MM.1S (cell line): ENCODE data around the gene STIM1.

ENCODE experiments used
- DNase-seq: peaks from one replicate; pipeline ENCODE4 v3.0.0-alpha.2; 2015
- H2AFZ ChIP-seq: fragments of 300-600 bp; sonication (generic); 2 replicates; pipeline ENCODE4 v1.6.0; 2016; ENCODE audit warnings: antibody characterized with exemption, low read length
- H3F3A ChIP-seq: fragments of 300-600 bp; sonication (generic); 2 replicates; pipeline ENCODE4 v1.6.1; 2016; ENCODE audit warnings: mild to moderate bottlenecking, antibody characterized with exemption, low read length, moderate library complexity, mixed read lengths; ENCODE audit not compliant: insufficient read depth
- H3K27ac ChIP-seq: fragments of 300-600 bp; sonication (generic); 2 replicates; pipeline ENCODE4 v1.5.1; 2016; ENCODE audit warnings: mild to moderate bottlenecking, low read length
- H3K27me3 ChIP-seq: fragments of 300-600 bp; sonication (generic); replicated peaks from 2 replicates; pipeline ENCODE4 v1.6.0; 2016; ENCODE audit warnings: low read length; ENCODE audit not compliant: insufficient read depth
- H3K36me3 ChIP-seq: fragments of 300-600 bp; sonication (generic); replicated peaks from 2 replicates; pipeline ENCODE4 v1.6.1; 2016; ENCODE audit warnings: mild to moderate bottlenecking, low read length, mixed read lengths; ENCODE audit not compliant: insufficient read depth
- H3K4me1 ChIP-seq: fragments of 300-600 bp; sonication (generic); 2 replicates; pipeline ENCODE4 v1.6.1; 2016; ENCODE audit warnings: low read length, mixed read lengths
- H3K4me2 ChIP-seq: fragments of 300-600 bp; sonication (generic); 2 replicates; pipeline ENCODE4 v1.6.0; 2016; ENCODE audit warnings: low read depth, low read length
- H3K4me3 ChIP-seq: fragments of 300-600 bp; sonication (generic); 2 replicates; pipeline ENCODE4 v1.5.1; 2016; ENCODE audit warnings: low read length, mixed read lengths
- H3K79me2 ChIP-seq: fragments of 300-600 bp; sonication (generic); 2 replicates; pipeline ENCODE4 v1.6.1; 2016; ENCODE audit warnings: mixed run types, low read length, mixed read lengths
- H3K9ac ChIP-seq: fragments of 300-600 bp; sonication (generic); 2 replicates; pipeline ENCODE4 v1.6.1; 2016; ENCODE audit warnings: low read length, mixed read lengths
- H3K9me2 ChIP-seq: fragments of 300-600 bp; sonication (generic); replicated peaks from 2 replicates; pipeline ENCODE4 v1.6.1; 2016; ENCODE audit warnings: mild to moderate bottlenecking, low read length, mixed read lengths; ENCODE audit not compliant: insufficient read depth
- H3K9me3 ChIP-seq: fragments of 300-600 bp; sonication (generic); replicated peaks from 2 replicates; pipeline ENCODE4 v1.6.1; 2016; ENCODE audit warnings: mild to moderate bottlenecking, low read length, mixed read lengths; ENCODE audit not compliant: insufficient read depth
- H4K20me1 ChIP-seq: fragments of 300-600 bp; sonication (generic); 2 replicates; pipeline ENCODE4 v1.6.1; 2016; ENCODE audit warnings: mild to moderate bottlenecking, low read length, moderate library complexity, mixed read lengths; ENCODE audit not compliant: insufficient read depth
- CTCF ChIP-seq: fragments of 300-600 bp; sonication (generic); IDR thresholded peaks from 2 replicates; pipeline ENCODE4 v1.5.1; 2016; ENCODE audit warnings: antibody characterized with exemption, low read length, mixed read lengths
- EZH2 ChIP-seq: fragments of 300-600 bp; sonication (generic); optimal IDR thresholded peaks from 2 replicates; pipeline ENCODE3; 2017; ENCODE audit warnings: low read depth, mild to moderate bottlenecking, antibody characterized with exemption, low read length, mixed read lengths
- EZH2phosphoT487 ChIP-seq: fragments of 300-600 bp; sonication (generic); IDR thresholded peaks from 2 replicates; pipeline ENCODE4 v1.6.1; 2018; ENCODE audit warnings: antibody characterized with exemption, low read length

Gene STIM1

DNA sequence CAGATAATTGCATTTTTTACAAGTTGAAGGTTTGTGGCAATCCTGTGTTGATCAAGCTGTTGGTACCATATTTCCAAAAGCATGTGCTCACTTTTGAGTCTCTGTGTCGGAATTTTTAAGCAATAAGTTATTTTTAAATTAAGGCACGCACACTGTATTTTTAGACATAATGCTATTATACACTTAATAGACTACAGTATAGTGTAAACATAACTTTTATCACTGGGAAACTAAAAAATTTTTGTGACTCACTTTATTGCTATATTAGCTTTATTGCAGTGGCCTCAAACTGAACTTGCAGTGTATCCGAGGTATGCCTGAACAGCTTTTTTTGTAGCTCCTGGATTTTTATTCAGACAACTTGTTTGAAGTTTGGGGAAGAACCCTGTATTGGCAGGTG lies 207.9 kb downstream of the STIM1 start:
- Histone ChIP-seq H3K36me3 (no peaks in the 10 kb centered on the region), H3K27me3 (no peaks in the 10 kb centered on the region), H4K20me1 (no peaks in the 10 kb centered on the region), H3F3A (no peaks in the 10 kb centered on the region), H3K4me1 (no peaks in the 10 kb centered on the region), H3K27ac (no peak overlapping the region), H3K4me2 (no peak overlapping the region), H3K9me2 (no peaks in the 10 kb centered on the region), H3K4me3 (no peak overlapping the region), H3K9me3 (no peaks in the 10 kb centered on the region), H3K9ac (no peak overlapping the region), H3K79me2 (0 out of 2 replicates have a peak, but pooled peaks cover 3% of the 10 kb centered on the region), H2AFZ (no peak overlapping the region)
- DNase-seq: no peak
- TF ChIP-seq EZH2phosphoT487 (no peak), CTCF (no peak), EZH2 (no peak)

DNA sequence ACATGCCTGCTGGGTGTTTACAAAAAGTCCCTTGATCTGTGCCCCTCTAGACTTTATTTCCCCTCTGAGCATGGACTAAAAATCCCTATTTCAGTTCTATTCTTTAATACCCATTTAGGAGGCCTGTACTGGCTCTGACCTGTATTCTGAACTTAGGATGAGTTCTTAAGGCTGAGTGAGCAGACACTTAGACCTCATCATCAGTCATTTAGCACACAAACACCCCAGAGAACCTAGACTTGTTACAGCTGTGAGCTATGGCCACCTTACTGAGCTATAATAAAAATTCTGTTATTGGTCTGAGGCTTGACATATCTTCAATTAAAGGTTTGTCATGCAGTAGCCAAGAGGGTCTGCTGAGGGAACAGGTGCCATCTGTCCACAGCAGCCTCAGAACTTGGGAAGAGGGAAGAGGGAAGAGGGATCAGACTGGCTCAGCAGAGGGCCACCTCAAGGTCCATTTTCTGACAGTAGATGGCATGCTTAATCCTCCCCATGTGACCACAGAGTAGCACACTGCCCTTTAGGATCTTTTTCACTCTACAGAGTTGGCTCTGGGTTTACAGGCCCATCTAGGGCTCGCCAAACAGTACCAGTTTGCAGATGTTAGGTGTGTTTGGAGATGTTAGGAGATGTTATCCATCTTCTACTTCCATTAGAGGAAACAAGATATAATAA lies 209.0 kb downstream of the STIM1 start:
- Histone ChIP-seq H3K4me3 (no peak overlapping the region), H3K9me3 (no peaks in the 10 kb centered on the region), H3K4me1 (no peaks in the 10 kb centered on the region), H3K27ac (no peak overlapping the region), H3K79me2 (0 out of 2 replicates have a peak, but pooled peaks cover 3% of the 10 kb centered on the region), H3F3A (no peaks in the 10 kb centered on the region), H2AFZ (no peak overlapping the region), H3K9ac (no peak overlapping the region), H4K20me1 (no peaks in the 10 kb centered on the region), H3K9me2 (no peaks in the 10 kb centered on the region), H3K4me2 (no peak overlapping the region), H3K27me3 (no peaks in the 10 kb centered on the region), H3K36me3 (no peaks in the 10 kb centered on the region)
- no peak for DNase-seq
- TF ChIP-seq CTCF (no peak), EZH2 (no peak), EZH2phosphoT487 (no peak)

GRCh38 chr11:4065086-4065485 lies 209.6 kb downstream of the STIM1 start:
- no peak for TF ChIP-seq EZH2phosphoT487
- TF ChIP-seq CTCF: no peak
- no peak for TF ChIP-seq EZH2

More at GRCh38 chr11:4065086-4065485, 209.6 kb downstream of the STIM1 start:
- H3K9ac ChIP-seq: no peak overlapping the region
- H2AFZ ChIP-seq: no peak overlapping the region
- no peaks in the 10 kb centered on the region for H3K9me3 ChIP-seq
- no peak overlapping the region for H3K4me2 ChIP-seq
- H3K79me2 ChIP-seq: 0 out of 2 replicates have a peak, but pooled peaks cover 3% of the 10 kb centered on the region
- H3K4me1 ChIP-seq: no peaks in the 10 kb centered on the region
- H3K27ac ChIP-seq: no peak overlapping the region
- H4K20me1 ChIP-seq: no peaks in the 10 kb centered on the region
- H3K36me3 ChIP-seq: no peaks in the 10 kb centered on the region
- no peaks in the 10 kb centered on the region for H3K9me2 ChIP-seq
- no peak overlapping the region for H3K4me3 ChIP-seq
- no peak for DNase-seq
- no peaks in the 10 kb centered on the region for H3K27me3 ChIP-seq
- no peaks in the 10 kb centered on the region for H3F3A ChIP-seq
